ENCODE results near the gene PPFIBP2. TPM values are rescaled to one million over a fixed set of nuclear protein-coding genes. Genes with fewer than 3 reads are reported as not detected.
"Not testable (repeated sequence)": the region's sequence is repeated elsewhere in the genome, so short reads cannot be mapped to it uniquely, and the experiment has no call there.

PPFIBP2 gene
- polyA plus RNA-seq, 2 of the 4 experiments (the other 2 are of a cell fraction), result 13.4 to 32.5 TPM

DNA sequence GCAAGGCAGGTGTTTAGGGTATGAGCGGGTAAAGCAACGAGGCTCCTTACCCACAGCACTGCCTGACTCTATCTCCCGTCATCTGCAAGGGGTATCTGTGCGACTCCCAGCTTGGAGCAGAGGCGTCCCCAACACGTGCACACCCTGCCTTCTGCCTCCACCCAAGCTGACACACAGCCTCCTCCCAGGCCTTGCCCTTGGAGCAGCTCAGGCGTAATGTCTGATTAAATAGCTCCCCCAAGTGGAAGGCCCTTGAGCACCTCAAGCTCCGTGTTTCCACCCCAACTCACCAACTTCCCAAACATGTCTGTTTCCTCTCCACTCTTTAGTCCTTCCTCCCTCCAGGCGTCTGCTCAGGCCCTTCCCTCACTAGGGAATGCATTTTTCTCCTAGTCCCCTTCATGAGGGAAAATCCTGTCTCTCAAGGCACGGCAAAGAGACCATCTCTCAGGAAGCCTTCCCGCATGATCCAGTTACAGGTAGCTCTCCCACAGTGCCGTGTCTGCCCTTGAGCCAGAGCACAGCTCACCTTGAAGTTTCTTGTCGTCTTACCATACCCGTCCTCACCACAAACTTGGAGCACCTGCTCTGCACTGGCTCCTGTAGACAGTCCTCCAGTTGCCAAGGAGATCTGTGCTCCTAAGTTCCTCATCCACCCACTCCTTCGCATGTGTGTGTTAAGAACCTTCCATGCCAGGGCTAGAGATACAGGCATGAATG lies 143.7 kb downstream of the PPFIBP2 start:
- peaks cover 5% of the 10 kb centered on the region; the same call in 2 of the 3 replicates for H3K4me1 ChIP-seq
- peak; percentile 49 to 77 for DNase-seq (ENCODE audit: low read depth in 1 of 2, low spot score in 1 of 2)
- no peak for FAIRE-seq
- TF ChIP-seq, protein P1, sequence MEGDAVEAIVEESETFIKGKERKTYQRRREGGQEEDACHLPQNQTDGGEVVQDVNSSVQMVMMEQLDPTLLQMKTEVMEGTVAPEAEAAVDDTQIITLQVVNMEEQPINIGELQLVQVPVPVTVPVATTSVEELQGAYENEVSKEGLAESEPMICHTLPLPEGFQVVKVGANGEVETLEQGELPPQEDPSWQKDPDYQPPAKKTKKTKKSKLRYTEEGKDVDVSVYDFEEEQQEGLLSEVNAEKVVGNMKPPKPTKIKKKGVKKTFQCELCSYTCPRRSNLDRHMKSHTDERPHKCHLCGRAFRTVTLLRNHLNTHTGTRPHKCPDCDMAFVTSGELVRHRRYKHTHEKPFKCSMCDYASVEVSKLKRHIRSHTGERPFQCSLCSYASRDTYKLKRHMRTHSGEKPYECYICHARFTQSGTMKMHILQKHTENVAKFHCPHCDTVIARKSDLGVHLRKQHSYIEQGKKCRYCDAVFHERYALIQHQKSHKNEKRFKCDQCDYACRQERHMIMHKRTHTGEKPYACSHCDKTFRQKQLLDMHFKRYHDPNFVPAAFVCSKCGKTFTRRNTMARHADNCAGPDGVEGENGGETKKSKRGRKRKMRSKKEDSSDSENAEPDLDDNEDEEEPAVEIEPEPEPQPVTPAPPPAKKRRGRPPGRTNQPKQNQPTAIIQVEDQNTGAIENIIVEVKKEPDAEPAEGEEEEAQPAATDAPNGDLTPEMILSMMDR (IDR thresholded peaks at IDR 0.05), result peak; percentile 81
- TF ChIP-seq POLR2AphosphoS2 (conservative IDR thresholded peaks at IDR 0.05; ENCODE audit: low read length) (no peak), RAD21 (conservative IDR thresholded peaks at IDR 0.05 in 1 of 2, IDR thresholded peaks at IDR 0.05 in 1 of 2) (peak; percentile 93 to 95), SMC3 (IDR thresholded peaks at IDR 0.05) (peak; percentile 95)
- peak; percentile 90 to 96 for ATAC-seq
- H3K4me2 ChIP-seq, result no peak overlapping the region
- WGBS (ENCODE audit: missing lambda C conversion rate), result 59% methylated on average over 15 of the region's 15 CpGs
- ChIA-PET CTCF (interaction anchor here (0.5 to 11.4 kb wide), 45 partner anchors 8 to 732 kb away, joined by 3 to 290 read pairs (median 5); partner anchors contain the start of gene PPFIBP2), POLR2A (interaction anchor here (1.4 kb wide), 1 partner anchor 86 kb away, joined by 14 read pairs; no protein-coding TSS in a partner anchor)
- no peaks in the 10 kb centered on the region for H3K9me3 ChIP-seq
- H3K27ac ChIP-seq, result peak overlapping the region in 1 of 2 experiments; percentile 74; a peak in 3 of 6 replicates
- H3K4me3 ChIP-seq, result no peak overlapping the region

DNA sequence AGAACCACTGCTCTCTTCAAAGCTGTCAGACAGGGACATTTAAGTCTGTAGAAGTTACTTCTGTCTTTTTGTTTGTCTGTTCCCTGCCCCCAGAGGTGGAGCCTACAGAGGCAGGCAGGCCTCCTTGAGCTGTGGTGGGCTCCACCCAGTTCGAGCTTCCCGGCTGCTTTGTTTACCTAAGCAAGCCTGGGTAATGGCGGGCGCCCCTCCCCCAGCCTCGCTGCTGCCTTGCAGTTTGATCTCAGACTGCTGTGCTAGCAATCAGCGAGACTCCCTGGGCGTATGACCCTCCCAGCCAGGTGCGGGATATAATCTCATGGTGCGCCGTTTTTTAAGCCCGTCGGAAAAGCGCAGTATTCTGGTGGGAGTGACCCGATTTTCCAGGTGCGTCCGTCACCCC lies 149.7 kb downstream of the PPFIBP2 start:
- WGBS (ENCODE audit: missing lambda C conversion rate), result 83% methylated on average over 12 of the region's 16 CpGs
- POLR2A ChIA-PET; H3K27ac ChIP-seq; H3K9me3 ChIP-seq; ATAC-seq; H3K4me2 ChIP-seq; H3K4me1 ChIP-seq; H3K4me3 ChIP-seq; DNase-seq (ENCODE audit: low read depth in 1 of 2, low spot score in 1 of 2); FAIRE-seq: not testable (repeated sequence)
- CTCF ChIA-PET, result interaction anchor here (6.7 to 10.6 kb wide), 2 partner anchors 91 to 151 kb away, joined by 76 to 209 read pairs; partner anchors contain the start of gene PPFIBP2

DNA sequence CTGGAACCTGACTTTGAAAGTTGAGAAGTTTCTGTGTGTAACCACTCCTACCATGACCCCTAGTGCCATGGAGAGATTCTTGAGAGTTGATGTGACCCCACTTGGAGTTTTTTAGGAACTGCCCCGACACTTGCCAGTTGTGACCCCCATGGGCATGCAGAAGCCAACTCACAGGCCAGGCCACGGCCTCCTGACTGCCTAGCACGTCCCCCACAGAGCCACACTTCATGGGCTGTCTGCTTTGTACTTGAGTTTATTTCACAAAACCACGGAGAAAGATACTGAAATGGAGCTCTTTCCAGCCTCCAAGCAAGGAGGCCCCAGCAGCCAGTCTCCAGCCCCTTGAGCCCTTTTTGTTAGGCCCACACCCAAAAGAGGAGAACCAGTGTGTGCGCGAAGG lies 151.1 kb downstream of the PPFIBP2 start:
- FAIRE-seq, result no peak
- POLR2A ChIA-PET, result interaction anchor here (1.5 kb wide), 1 partner anchor 90 kb away, joined by 4 read pairs; no protein-coding TSS in a partner anchor
- TF ChIP-seq SMC3 (IDR thresholded peaks at IDR 0.05), result no peak
- TF ChIP-seq CHD2 (IDR thresholded peaks at IDR 0.05; ENCODE audit: low read length, partially characterized antibody), result no peak
- TF ChIP-seq, protein P2, sequence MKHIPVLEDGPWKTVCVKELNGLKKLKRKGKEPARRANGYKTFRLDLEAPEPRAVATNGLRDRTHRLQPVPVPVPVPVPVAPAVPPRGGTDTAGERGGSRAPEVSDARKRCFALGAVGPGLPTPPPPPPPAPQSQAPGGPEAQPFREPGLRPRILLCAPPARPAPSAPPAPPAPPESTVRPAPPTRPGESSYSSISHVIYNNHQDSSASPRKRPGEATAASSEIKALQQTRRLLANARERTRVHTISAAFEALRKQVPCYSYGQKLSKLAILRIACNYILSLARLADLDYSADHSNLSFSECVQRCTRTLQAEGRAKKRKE (CRISPR knock-in tag; IDR thresholded peaks at IDR 0.05; ENCODE audit: low read depth), result no peak
- TF ChIP-seq CEBPB (IDR thresholded peaks at IDR 0.05), result no peak
- TF ChIP-seq, protein P3, sequence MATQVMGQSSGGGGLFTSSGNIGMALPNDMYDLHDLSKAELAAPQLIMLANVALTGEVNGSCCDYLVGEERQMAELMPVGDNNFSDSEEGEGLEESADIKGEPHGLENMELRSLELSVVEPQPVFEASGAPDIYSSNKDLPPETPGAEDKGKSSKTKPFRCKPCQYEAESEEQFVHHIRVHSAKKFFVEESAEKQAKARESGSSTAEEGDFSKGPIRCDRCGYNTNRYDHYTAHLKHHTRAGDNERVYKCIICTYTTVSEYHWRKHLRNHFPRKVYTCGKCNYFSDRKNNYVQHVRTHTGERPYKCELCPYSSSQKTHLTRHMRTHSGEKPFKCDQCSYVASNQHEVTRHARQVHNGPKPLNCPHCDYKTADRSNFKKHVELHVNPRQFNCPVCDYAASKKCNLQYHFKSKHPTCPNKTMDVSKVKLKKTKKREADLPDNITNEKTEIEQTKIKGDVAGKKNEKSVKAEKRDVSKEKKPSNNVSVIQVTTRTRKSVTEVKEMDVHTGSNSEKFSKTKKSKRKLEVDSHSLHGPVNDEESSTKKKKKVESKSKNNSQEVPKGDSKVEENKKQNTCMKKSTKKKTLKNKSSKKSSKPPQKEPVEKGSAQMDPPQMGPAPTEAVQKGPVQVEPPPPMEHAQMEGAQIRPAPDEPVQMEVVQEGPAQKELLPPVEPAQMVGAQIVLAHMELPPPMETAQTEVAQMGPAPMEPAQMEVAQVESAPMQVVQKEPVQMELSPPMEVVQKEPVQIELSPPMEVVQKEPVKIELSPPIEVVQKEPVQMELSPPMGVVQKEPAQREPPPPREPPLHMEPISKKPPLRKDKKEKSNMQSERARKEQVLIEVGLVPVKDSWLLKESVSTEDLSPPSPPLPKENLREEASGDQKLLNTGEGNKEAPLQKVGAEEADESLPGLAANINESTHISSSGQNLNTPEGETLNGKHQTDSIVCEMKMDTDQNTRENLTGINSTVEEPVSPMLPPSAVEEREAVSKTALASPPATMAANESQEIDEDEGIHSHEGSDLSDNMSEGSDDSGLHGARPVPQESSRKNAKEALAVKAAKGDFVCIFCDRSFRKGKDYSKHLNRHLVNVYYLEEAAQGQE (IDR thresholded peaks at IDR 0.05), result no peak
- TF ChIP-seq RNF2 (IDR thresholded peaks at IDR 0.05; ENCODE audit: borderline replicate concordance, low read depth), result no peak
- TF ChIP-seq, protein P4, sequence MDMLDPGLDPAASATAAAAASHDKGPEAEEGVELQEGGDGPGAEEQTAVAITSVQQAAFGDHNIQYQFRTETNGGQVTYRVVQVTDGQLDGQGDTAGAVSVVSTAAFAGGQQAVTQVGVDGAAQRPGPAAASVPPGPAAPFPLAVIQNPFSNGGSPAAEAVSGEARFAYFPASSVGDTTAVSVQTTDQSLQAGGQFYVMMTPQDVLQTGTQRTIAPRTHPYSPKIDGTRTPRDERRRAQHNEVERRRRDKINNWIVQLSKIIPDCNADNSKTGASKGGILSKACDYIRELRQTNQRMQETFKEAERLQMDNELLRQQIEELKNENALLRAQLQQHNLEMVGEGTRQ (IDR thresholded peaks at IDR 0.05), result no peak
- TF ChIP-seq BHLHE40 (IDR thresholded peaks at IDR 0.05; ENCODE audit: low read depth, low read length), result no peak
- TF ChIP-seq, protein P5, sequence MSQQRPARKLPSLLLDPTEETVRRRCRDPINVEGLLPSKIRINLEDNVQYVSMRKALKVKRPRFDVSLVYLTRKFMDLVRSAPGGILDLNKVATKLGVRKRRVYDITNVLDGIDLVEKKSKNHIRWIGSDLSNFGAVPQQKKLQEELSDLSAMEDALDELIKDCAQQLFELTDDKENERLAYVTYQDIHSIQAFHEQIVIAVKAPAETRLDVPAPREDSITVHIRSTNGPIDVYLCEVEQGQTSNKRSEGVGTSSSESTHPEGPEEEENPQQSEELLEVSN (IDR thresholded peaks at IDR 0.05; ENCODE audit: borderline replicate concordance, low read depth), result no peak
- TF ChIP-seq NR3C1 (IDR thresholded peaks at IDR 0.05), result no peak
- TF ChIP-seq, protein P6, sequence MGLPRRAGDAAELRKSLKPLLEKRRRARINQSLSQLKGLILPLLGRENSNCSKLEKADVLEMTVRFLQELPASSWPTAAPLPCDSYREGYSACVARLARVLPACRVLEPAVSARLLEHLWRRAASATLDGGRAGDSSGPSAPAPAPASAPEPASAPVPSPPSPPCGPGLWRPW (IDR thresholded peaks at IDR 0.05), result no peak
- no peak for TF ChIP-seq CBX8 (IDR thresholded peaks at IDR 0.05)
- TF ChIP-seq TFCP2L1 (CRISPR knock-in tag; IDR thresholded peaks at IDR 0.05), result no peak
- no peak for TF ChIP-seq EHF (CRISPR knock-in tag; IDR thresholded peaks at IDR 0.05)
- no peak for TF ChIP-seq RCOR1 (IDR thresholded peaks at IDR 0.05; ENCODE audit: low read depth, low read length)
- no peak for TF ChIP-seq EP300 (IDR thresholded peaks at IDR 0.05)
- no peak for TF ChIP-seq JUNB (IDR thresholded peaks at IDR 0.05)
- TF ChIP-seq RARB (CRISPR knock-in tag; IDR thresholded peaks at IDR 0.05), result no peak

More for the DNA sequence above, 151.1 kb downstream of the PPFIBP2 start:
- DNase-seq (ENCODE audit: low read depth in 1 of 2, low spot score in 1 of 2), result no peak
- Histone ChIP-seq H3K9me3 (no peaks in the 10 kb centered on the region), H3K27ac (0 out of 6 replicates have a peak overlapping the region, but pooled peaks of 1 of the 2 experiments have one; percentile 60), H3K4me3 (no peak overlapping the region), H3K4me1 (peaks cover 4% of the 10 kb centered on the region; the same call in 2 of the 3 replicates), H3K4me2 (no peak overlapping the region)
- CTCF ChIA-PET, result interaction anchor here (0.8 to 10.6 kb wide), 35 partner anchors 9 to 521 kb away, joined by 3 to 209 read pairs (median 7); partner anchors contain the start of gene PPFIBP2
- 83% methylated on average over 6 of the region's 6 CpGs for WGBS (ENCODE audit: missing lambda C conversion rate)
- no peak for ATAC-seq

Measured in A549 (cell line).